ENCODE results near the gene MCTP1.

Gene MCTP1

GRCh38 chr5:95086927-95087815 is 197.7 kb downstream of the MCTP1 start:
- Histone ChIP-seq H3K27ac (ENCODE audit: low read length) (peak overlapping the region; percentile 11), H3K9me3 (ENCODE audit: control insufficient read depth in 1 of 2, low read length in 2 of 2) (no peaks in the 10 kb centered on the region), H3K4me1 (ENCODE audit: control insufficient read depth in 1 of 2, insufficient read depth in 2 of 2, low read length in 2 of 2) (no peaks in the 10 kb centered on the region), H3K36me3 (ENCODE audit: control insufficient read depth in 1 of 2, insufficient read depth in 2 of 2, low read length in 2 of 2) (no peaks in the 10 kb centered on the region), H3K27me3 (ENCODE audit: low read depth, low read length) (no peaks in the 10 kb centered on the region), H3K4me3 (ENCODE audit: low read depth in 1 of 2, low read length in 2 of 2) (no peak overlapping the region)

- no peaks in the 10 kb centered on the region for H3K36me3 ChIP-seq (ENCODE audit: control insufficient read depth in 1 of 2, insufficient read depth in 2 of 2, low read length in 2 of 2)
- H3K4me3 ChIP-seq (ENCODE audit: low read depth in 1 of 2, low read length in 2 of 2): no peak overlapping the region
These were observed 200.1 kb downstream of the MCTP1 start for GRCh38 chr5:95084757-95085156.

GRCh38 chr5:95083606-95084005 is 201.3 kb downstream of the MCTP1 start:
- Histone ChIP-seq H3K27me3 (ENCODE audit: low read depth, low read length) (no peaks in the 10 kb centered on the region), H3K27ac (ENCODE audit: low read length) (no peak overlapping the region), H3K36me3 (ENCODE audit: control insufficient read depth in 1 of 2, insufficient read depth in 2 of 2, low read length in 2 of 2) (no peaks in the 10 kb centered on the region), H3K4me3 (ENCODE audit: low read depth in 1 of 2, low read length in 2 of 2) (no peak overlapping the region), H3K4me1 (ENCODE audit: control insufficient read depth in 1 of 2, insufficient read depth in 2 of 2, low read length in 2 of 2) (no peaks in the 10 kb centered on the region), H3K9me3 (ENCODE audit: control insufficient read depth in 1 of 2, low read length in 2 of 2) (no peaks in the 10 kb centered on the region)

More at GRCh38 chr5:95084757-95085156, 200.1 kb downstream of the MCTP1 start:
- Histone ChIP-seq H3K27ac (ENCODE audit: low read length) (no peak overlapping the region), H3K27me3 (ENCODE audit: low read depth, low read length) (no peaks in the 10 kb centered on the region), H3K4me1 (ENCODE audit: control insufficient read depth in 1 of 2, insufficient read depth in 2 of 2, low read length in 2 of 2) (no peaks in the 10 kb centered on the region), H3K9me3 (ENCODE audit: control insufficient read depth in 1 of 2, low read length in 2 of 2) (no peaks in the 10 kb centered on the region)

- peak overlapping the region; percentile 65 for H3K27ac ChIP-seq (ENCODE audit: low read length)
- H3K36me3 ChIP-seq (ENCODE audit: control insufficient read depth in 1 of 2, insufficient read depth in 2 of 2, low read length in 2 of 2): no peaks in the 10 kb centered on the region
- no peaks in the 10 kb centered on the region for H3K4me1 ChIP-seq (ENCODE audit: control insufficient read depth in 1 of 2, insufficient read depth in 2 of 2, low read length in 2 of 2)
- no peaks in the 10 kb centered on the region for H3K9me3 ChIP-seq (ENCODE audit: control insufficient read depth in 1 of 2, low read length in 2 of 2)
- H3K4me3 ChIP-seq (ENCODE audit: low read depth in 1 of 2, low read length in 2 of 2): peak overlapping the region; percentile 60 to 70
- no peaks in the 10 kb centered on the region for H3K27me3 ChIP-seq (ENCODE audit: low read depth, low read length)
These were observed 202.9 kb downstream of the MCTP1 start for GRCh38 chr5:95081982-95082381.

GRCh38 chr5:95081500-95081960 is 203.4 kb downstream of the MCTP1 start:
- Histone ChIP-seq H3K4me3 (ENCODE audit: low read depth in 1 of 2, low read length in 2 of 2) (peak overlapping the region; percentile 60 to 70), H3K27ac (ENCODE audit: low read length) (peak overlapping the region; percentile 65), H3K4me1 (ENCODE audit: control insufficient read depth in 1 of 2, insufficient read depth in 2 of 2, low read length in 2 of 2) (no peaks in the 10 kb centered on the region), H3K9me3 (ENCODE audit: control insufficient read depth in 1 of 2, low read length in 2 of 2) (no peaks in the 10 kb centered on the region), H3K36me3 (ENCODE audit: control insufficient read depth in 1 of 2, insufficient read depth in 2 of 2, low read length in 2 of 2) (no peaks in the 10 kb centered on the region), H3K27me3 (ENCODE audit: low read depth, low read length) (no peaks in the 10 kb centered on the region)

- H3K4me1 ChIP-seq (ENCODE audit: control insufficient read depth in 1 of 2, insufficient read depth in 2 of 2, low read length in 2 of 2): no peaks in the 10 kb centered on the region
- no peak overlapping the region for H3K27ac ChIP-seq (ENCODE audit: low read length)
- H3K4me3 ChIP-seq (ENCODE audit: low read depth in 1 of 2, low read length in 2 of 2): peak overlapping the region; percentile 52 to 60
- H3K27me3 ChIP-seq (ENCODE audit: low read depth, low read length): no peaks in the 10 kb centered on the region
- no peaks in the 10 kb centered on the region for H3K36me3 ChIP-seq (ENCODE audit: control insufficient read depth in 1 of 2, insufficient read depth in 2 of 2, low read length in 2 of 2)
- no peaks in the 10 kb centered on the region for H3K9me3 ChIP-seq (ENCODE audit: control insufficient read depth in 1 of 2, low read length in 2 of 2)
These were observed 204.5 kb downstream of the MCTP1 start for GRCh38 chr5:95080441-95080840.

GRCh38 chr5:95080030-95080429 is 204.9 kb downstream of the MCTP1 start:
- H3K4me3 ChIP-seq (ENCODE audit: low read depth in 1 of 2, low read length in 2 of 2): peak overlapping the region; percentile 52 to 60
- H3K27ac ChIP-seq (ENCODE audit: low read length): no peak overlapping the region
- no peaks in the 10 kb centered on the region for H3K4me1 ChIP-seq (ENCODE audit: control insufficient read depth in 1 of 2, insufficient read depth in 2 of 2, low read length in 2 of 2)
- H3K27me3 ChIP-seq (ENCODE audit: low read depth, low read length): no peaks in the 10 kb centered on the region
- H3K36me3 ChIP-seq (ENCODE audit: control insufficient read depth in 1 of 2, insufficient read depth in 2 of 2, low read length in 2 of 2): no peaks in the 10 kb centered on the region
- H3K9me3 ChIP-seq (ENCODE audit: control insufficient read depth in 1 of 2, low read length in 2 of 2): no peaks in the 10 kb centered on the region

GRCh38 chr5:95078868-95079267 is 206.0 kb downstream of the MCTP1 start:
- Histone ChIP-seq H3K4me3 (ENCODE audit: low read depth in 1 of 2, low read length in 2 of 2) (peak overlapping the region in 1 of 2 donors; percentile 28), H3K36me3 (ENCODE audit: control insufficient read depth in 1 of 2, insufficient read depth in 2 of 2, low read length in 2 of 2) (no peaks in the 10 kb centered on the region), H3K9me3 (ENCODE audit: control insufficient read depth in 1 of 2, low read length in 2 of 2) (no peaks in the 10 kb centered on the region), H3K27me3 (ENCODE audit: low read depth, low read length) (no peaks in the 10 kb centered on the region), H3K4me1 (ENCODE audit: control insufficient read depth in 1 of 2, insufficient read depth in 2 of 2, low read length in 2 of 2) (no peaks in the 10 kb centered on the region), H3K27ac (ENCODE audit: low read length) (no peak overlapping the region)

- Histone ChIP-seq H3K9me3 (ENCODE audit: control insufficient read depth in 1 of 2, low read length in 2 of 2) (no peaks in the 10 kb centered on the region), H3K27me3 (ENCODE audit: low read depth, low read length) (no peaks in the 10 kb centered on the region), H3K4me1 (ENCODE audit: control insufficient read depth in 1 of 2, insufficient read depth in 2 of 2, low read length in 2 of 2) (no peaks in the 10 kb centered on the region), H3K4me3 (ENCODE audit: low read depth in 1 of 2, low read length in 2 of 2) (no peak overlapping the region), H3K36me3 (ENCODE audit: control insufficient read depth in 1 of 2, insufficient read depth in 2 of 2, low read length in 2 of 2) (no peaks in the 10 kb centered on the region), H3K27ac (ENCODE audit: low read length) (no peak overlapping the region)
These were observed 208.3 kb downstream of the MCTP1 start for GRCh38 chr5:95076395-95077185.

- no peak overlapping the region for H3K4me3 ChIP-seq (ENCODE audit: low read depth in 1 of 2, low read length in 2 of 2)
- H3K9me3 ChIP-seq (ENCODE audit: control insufficient read depth in 1 of 2, low read length in 2 of 2): no peaks in the 10 kb centered on the region
- H3K4me1 ChIP-seq (ENCODE audit: control insufficient read depth in 1 of 2, insufficient read depth in 2 of 2, low read length in 2 of 2): no peaks in the 10 kb centered on the region
- no peak overlapping the region for H3K27ac ChIP-seq (ENCODE audit: low read length)
- no peaks in the 10 kb centered on the region for H3K27me3 ChIP-seq (ENCODE audit: low read depth, low read length)
- no peaks in the 10 kb centered on the region for H3K36me3 ChIP-seq (ENCODE audit: control insufficient read depth in 1 of 2, insufficient read depth in 2 of 2, low read length in 2 of 2)
These were observed 209.8 kb downstream of the MCTP1 start for GRCh38 chr5:95075111-95075510.

GRCh38 chr5:95072281-95072680 is 212.6 kb downstream of the MCTP1 start:
- H3K4me3 ChIP-seq (ENCODE audit: low read depth in 1 of 2, low read length in 2 of 2): no peak overlapping the region
- no peaks in the 10 kb centered on the region for H3K9me3 ChIP-seq (ENCODE audit: control insufficient read depth in 1 of 2, low read length in 2 of 2)
- H3K4me1 ChIP-seq (ENCODE audit: control insufficient read depth in 1 of 2, insufficient read depth in 2 of 2, low read length in 2 of 2): no peaks in the 10 kb centered on the region

More at GRCh38 chr5:95072281-95072680, 212.6 kb downstream of the MCTP1 start:
- H3K27ac ChIP-seq (ENCODE audit: low read length): no peak overlapping the region
- no peaks in the 10 kb centered on the region for H3K36me3 ChIP-seq (ENCODE audit: control insufficient read depth in 1 of 2, insufficient read depth in 2 of 2, low read length in 2 of 2)
- H3K27me3 ChIP-seq (ENCODE audit: low read depth, low read length): no peaks in the 10 kb centered on the region

All from muscle layer of duodenum (tissue), 2 donors.